ENCODE results near the gene TET2. TPM values are rescaled to one million over a fixed set of nuclear protein-coding genes. Genes with fewer than 3 reads are reported as not detected.

The TET2 gene
- total RNA-seq, 1 donor from 2014 or later: 11.4 TPM

GRCh38 chr4:105272002-105272401 is 125.3 kb downstream of the TET2 start:
- Mint-ChIP-seq H3K9me3 (ENCODE audit: unreplicated experiment) (no peaks in the 10 kb centered on the region), H3K4me3 (ENCODE audit: unreplicated experiment) (no peak overlapping the region), H3K36me3 (ENCODE audit: low read depth, unreplicated experiment) (peaks cover 41% of the 10 kb centered on the region), H3K27me3 (ENCODE audit: unreplicated experiment) (peaks cover 2% of the 10 kb centered on the region), H3K27ac (ENCODE audit: unreplicated experiment) (no peak overlapping the region), H3K4me1 (ENCODE audit: unreplicated experiment) (no peaks in the 10 kb centered on the region)
- TF ChIP-seq CTCF (IDR thresholded peaks at IDR 0.05; ENCODE audit: unreplicated experiment): no peak
- no peak for DNase-seq (ENCODE audit: low spot score)

- no peak for DNase-seq (ENCODE audit: low spot score)
- Mint-ChIP-seq H3K27me3 (ENCODE audit: unreplicated experiment) (peaks cover 2% of the 10 kb centered on the region), H3K4me3 (ENCODE audit: unreplicated experiment) (no peak overlapping the region), H3K36me3 (ENCODE audit: low read depth, unreplicated experiment) (peaks cover 41% of the 10 kb centered on the region), H3K9me3 (ENCODE audit: unreplicated experiment) (no peaks in the 10 kb centered on the region), H3K4me1 (ENCODE audit: unreplicated experiment) (no peaks in the 10 kb centered on the region), H3K27ac (ENCODE audit: unreplicated experiment) (no peak overlapping the region)
- TF ChIP-seq CTCF (IDR thresholded peaks at IDR 0.05; ENCODE audit: unreplicated experiment): no peak
These were observed 126.6 kb downstream of the TET2 start for GRCh38 chr4:105273230-105273629.

GRCh38 chr4:105274090-105274489 is 127.4 kb downstream of the TET2 start:
- Mint-ChIP-seq H3K4me3 (ENCODE audit: unreplicated experiment) (no peak overlapping the region), H3K27ac (ENCODE audit: unreplicated experiment) (no peak overlapping the region), H3K4me1 (ENCODE audit: unreplicated experiment) (no peaks in the 10 kb centered on the region), H3K36me3 (ENCODE audit: low read depth, unreplicated experiment) (peaks cover 41% of the 10 kb centered on the region), H3K27me3 (ENCODE audit: unreplicated experiment) (peaks cover 2% of the 10 kb centered on the region), H3K9me3 (ENCODE audit: unreplicated experiment) (no peaks in the 10 kb centered on the region)
- no peak for DNase-seq (ENCODE audit: low spot score)
- TF ChIP-seq CTCF (IDR thresholded peaks at IDR 0.05; ENCODE audit: unreplicated experiment): no peak

- H3K4me1 Mint-ChIP-seq (ENCODE audit: unreplicated experiment): no peaks in the 10 kb centered on the region
- H3K4me3 Mint-ChIP-seq (ENCODE audit: unreplicated experiment): no peak overlapping the region
- no peak for TF ChIP-seq CTCF (IDR thresholded peaks at IDR 0.05; ENCODE audit: unreplicated experiment)
- H3K9me3 Mint-ChIP-seq (ENCODE audit: unreplicated experiment): no peaks in the 10 kb centered on the region
- H3K36me3 Mint-ChIP-seq (ENCODE audit: low read depth, unreplicated experiment): peaks cover 38% of the 10 kb centered on the region
- no peak overlapping the region for H3K27ac Mint-ChIP-seq (ENCODE audit: unreplicated experiment)
- peaks cover 2% of the 10 kb centered on the region for H3K27me3 Mint-ChIP-seq (ENCODE audit: unreplicated experiment)
- DNase-seq (ENCODE audit: low spot score): no peak
These were observed 127.8 kb downstream of the TET2 start for GRCh38 chr4:105274504-105274903.

- H3K4me1 Mint-ChIP-seq (ENCODE audit: unreplicated experiment): no peaks in the 10 kb centered on the region
- no peaks in the 10 kb centered on the region for H3K9me3 Mint-ChIP-seq (ENCODE audit: unreplicated experiment)
- H3K27ac Mint-ChIP-seq (ENCODE audit: unreplicated experiment): no peak overlapping the region
- H3K36me3 Mint-ChIP-seq (ENCODE audit: low read depth, unreplicated experiment): peaks cover 24% of the 10 kb centered on the region
- no peak for DNase-seq (ENCODE audit: low spot score)
- peaks cover 2% of the 10 kb centered on the region for H3K27me3 Mint-ChIP-seq (ENCODE audit: unreplicated experiment)
- no peak for TF ChIP-seq CTCF (IDR thresholded peaks at IDR 0.05; ENCODE audit: unreplicated experiment)
- no peak overlapping the region for H3K4me3 Mint-ChIP-seq (ENCODE audit: unreplicated experiment)
These were observed 129.9 kb downstream of the TET2 start for GRCh38 chr4:105276361-105277104.
